Chondrocyte (in vitro differentiated cells): ENCODE data around the gene FKBP14. TPM values are rescaled to one million over a fixed set of nuclear protein-coding genes. Genes with fewer than 3 reads are reported as not detected.

Experiments
- DNase-seq: peaks from one replicate; pipeline ENCODE4 v3.0.0; 2021; ENCODE audit warnings: mixed read lengths, low spot score
- H3K27ac Mint-ChIP-seq: one replicate; pipeline ENCODE4 v1.8.0; 2021; ENCODE audit warnings: mild to moderate bottlenecking, moderate library complexity, mixed read lengths; ENCODE audit not compliant: unreplicated experiment
- H3K27me3 Mint-ChIP-seq: 2 replicates; pipeline ENCODE4 v1.8.0; 2021; ENCODE audit warnings: low read depth, mixed read lengths
- H3K36me3 Mint-ChIP-seq: 2 replicates; pipeline ENCODE4 v1.8.0; 2021; ENCODE audit warnings: low read depth, mixed read lengths
- H3K4me1 Mint-ChIP-seq: 2 replicates; pipeline ENCODE4 v1.8.0; 2021; ENCODE audit warnings: low read depth, mild to moderate bottlenecking, mixed read lengths
- H3K4me3 Mint-ChIP-seq: one replicate; pipeline ENCODE4 v1.8.0; 2021; ENCODE audit warnings: mild to moderate bottlenecking, moderate library complexity, mixed read lengths; ENCODE audit not compliant: unreplicated experiment
- H3K9me3 Mint-ChIP-seq: 2 replicates; pipeline ENCODE4 v1.8.0; 2021; ENCODE audit warnings: low read depth, mixed read lengths
- CTCF ChIP-seq: fragments of 200-600 bp; sonication (generic); IDR thresholded peaks from 2 replicates; pipeline ENCODE4 v1.5.0; 2021; ENCODE audit warnings: antibody characterized with exemption, mild to moderate bottlenecking, moderate library complexity
- total RNA-seq: library from RNA; stranded (reverse); gene quantifications from 3 replicates; pipeline ENCODE4 v1.2.1, GENCODE V29; 2021

The FKBP14 gene
- total RNA-seq, 1 donor from 2014 or later: 74.7 TPM

- H3K27me3 Mint-ChIP-seq: no peaks in the 10 kb centered on the region
- no peak for DNase-seq
- no peak for TF ChIP-seq CTCF
- no peaks in the 10 kb centered on the region for H3K9me3 Mint-ChIP-seq
- H3K4me3 Mint-ChIP-seq: no peak overlapping the region
- no peak overlapping the region for H3K27ac Mint-ChIP-seq
- H3K4me1 Mint-ChIP-seq: peaks cover 10% of the 10 kb centered on the region
- peaks cover 1% of the 10 kb centered on the region for H3K36me3 Mint-ChIP-seq
Measured at GRCh38 chr7:30034501-30034900, 8.0 kb upstream of the FKBP14 start.

- Mint-ChIP-seq H3K9me3 (no peaks in the 10 kb centered on the region), H3K27me3 (no peaks in the 10 kb centered on the region), H3K4me1 (peaks cover 15% of the 10 kb centered on the region), H3K36me3 (peaks cover 1% of the 10 kb centered on the region), H3K27ac (peak overlapping the region; percentile 24), H3K4me3 (no peak overlapping the region)
- DNase-seq: no peak
- no peak for TF ChIP-seq CTCF
Measured at GRCh38 chr7:30032310-30033125, 6.0 kb upstream of the FKBP14 start.

- no peaks in the 10 kb centered on the region for H3K27me3 Mint-ChIP-seq
- no peak for TF ChIP-seq CTCF
- no peak overlapping the region for H3K27ac Mint-ChIP-seq
- DNase-seq: no peak
- no peak overlapping the region for H3K4me3 Mint-ChIP-seq
- no peaks in the 10 kb centered on the region for H3K9me3 Mint-ChIP-seq
- peaks cover 33% of the 10 kb centered on the region for H3K4me1 Mint-ChIP-seq
- peaks cover 1% of the 10 kb centered on the region for H3K36me3 Mint-ChIP-seq
Measured at GRCh38 chr7:30029696-30030095, 3.2 kb upstream of the FKBP14 start.

GRCh38 chr7:30028749-30029635, 2.5 kb upstream of the FKBP14 start:
- H3K27ac Mint-ChIP-seq: no peak overlapping the region
- H3K36me3 Mint-ChIP-seq: no peaks in the 10 kb centered on the region
- no peak for DNase-seq
- TF ChIP-seq CTCF: peak; percentile 14
- H3K4me1 Mint-ChIP-seq: peaks cover 40% of the 10 kb centered on the region
- H3K9me3 Mint-ChIP-seq: no peaks in the 10 kb centered on the region
- H3K27me3 Mint-ChIP-seq: no peaks in the 10 kb centered on the region
- H3K4me3 Mint-ChIP-seq: no peak overlapping the region

- H3K27me3 Mint-ChIP-seq: no peaks in the 10 kb centered on the region
Measured at GRCh38 chr7:30028216-30028748, 1.8 kb upstream of the FKBP14 start, which contains the start of gene PLEKHA8. PLEKHA8 (plus strand) TSS chr7:30028412; CDS start chr7:30028763, 351 bp downstream.

More at GRCh38 chr7:30028216-30028748, 1.8 kb upstream of the FKBP14 start, which contains the start of gene PLEKHA8:
- Mint-ChIP-seq H3K4me1 (peaks cover 47% of the 10 kb centered on the region), H3K4me3 (no peak within 1 kb of the TSS), H3K9me3 (no peaks in the 10 kb centered on the region), H3K36me3 (no peaks in the 10 kb centered on the region), H3K27ac (peak within 1 kb of the TSS; percentile 95)
- DNase-seq: peak; percentile 94
- peak; percentile 10 for TF ChIP-seq CTCF
